ENCODE measurements around the gene USP48.
"Not testable (repeated sequence)": the region's sequence is repeated elsewhere in the genome, so short reads cannot be mapped to it uniquely, and the experiment has no call there.

Gene USP48

GRCh38 chr1:21674957-21675356, 108.0 kb downstream of the USP48 start:
- Mint-ChIP-seq H3K4me3 (no peak overlapping the region), H3K9me3 (no peaks in the 10 kb centered on the region), H3K27me3 (ENCODE audit: low read depth) (peaks cover 18% of the 10 kb centered on the region), H3K4me1 (peaks cover 55% of the 10 kb centered on the region), H3K27ac (peak overlapping the region in 1 of 3 experiments; percentile 17), H3K36me3 (ENCODE audit: low read depth) (peaks cover 28% of the 10 kb centered on the region)
- TF ChIP-seq CTCF (IDR thresholded peaks at IDR 0.05; ENCODE audit: unreplicated experiment in 3 of 3), result no peak

GRCh38 chr1:21673853-21674252, 109.1 kb downstream of the USP48 start:
- Mint-ChIP-seq H3K36me3 (ENCODE audit: low read depth) (peaks cover 19% of the 10 kb centered on the region), H3K27ac (peak overlapping the region; percentile 26 to 85 (median 63))

GRCh38 chr1:21673277-21673780, 109.6 kb downstream of the USP48 start:
- H3K36me3 Mint-ChIP-seq (ENCODE audit: low read depth), result peaks cover 15% of the 10 kb centered on the region

More at GRCh38 chr1:21673853-21674252, 109.1 kb downstream of the USP48 start:
- peaks cover 24% of the 10 kb centered on the region for H3K27me3 Mint-ChIP-seq (ENCODE audit: low read depth)
- H3K4me1 Mint-ChIP-seq, result peaks cover 55% of the 10 kb centered on the region
- not testable (repeated sequence) for H3K9me3 Mint-ChIP-seq, H3K4me3 Mint-ChIP-seq

GRCh38 chr1:21672478-21673276, 110.3 kb downstream of the USP48 start:
- Mint-ChIP-seq H3K27ac (peak overlapping the region; percentile 45 to 85 (median 63)), H3K4me3 (no peak overlapping the region), H3K36me3 (ENCODE audit: low read depth) (peaks cover 8% of the 10 kb centered on the region), H3K27me3 (ENCODE audit: low read depth) (peaks cover 27% of the 10 kb centered on the region), H3K9me3 (no peaks in the 10 kb centered on the region), H3K4me1 (peaks cover 55% of the 10 kb centered on the region)
- TF ChIP-seq CTCF (IDR thresholded peaks at IDR 0.05; ENCODE audit: unreplicated experiment in 3 of 3), result no peak

More at GRCh38 chr1:21673277-21673780, 109.6 kb downstream of the USP48 start:
- Mint-ChIP-seq H3K27me3 (ENCODE audit: low read depth) (peaks cover 24% of the 10 kb centered on the region), H3K9me3 (no peaks in the 10 kb centered on the region), H3K4me1 (peaks cover 55% of the 10 kb centered on the region), H3K27ac (peak overlapping the region; percentile 26 to 85 (median 63)), H3K4me3 (peak overlapping the region in 1 of 3 experiments; percentile 17)
- TF ChIP-seq CTCF (IDR thresholded peaks at IDR 0.05; ENCODE audit: unreplicated experiment in 3 of 3), result no peak

GRCh38 chr1:21671915-21672314, 111.0 kb downstream of the USP48 start:
- H3K27me3 Mint-ChIP-seq (ENCODE audit: low read depth), result peaks cover 34% of the 10 kb centered on the region
- no peaks in the 10 kb centered on the region for H3K9me3 Mint-ChIP-seq
- peaks cover 3% of the 10 kb centered on the region for H3K36me3 Mint-ChIP-seq (ENCODE audit: low read depth)
- no peak for TF ChIP-seq CTCF (IDR thresholded peaks at IDR 0.05; ENCODE audit: unreplicated experiment in 3 of 3)
- peak overlapping the region in 2 of 3 experiments; percentile 24 to 45 for H3K27ac Mint-ChIP-seq
- no peak overlapping the region for H3K4me3 Mint-ChIP-seq
- H3K4me1 Mint-ChIP-seq, result peaks cover 52% of the 10 kb centered on the region

- H3K36me3 Mint-ChIP-seq (ENCODE audit: low read depth), result no peaks in the 10 kb centered on the region
- peak overlapping the region in 2 of 3 experiments; percentile 24 to 45 for H3K27ac Mint-ChIP-seq
- TF ChIP-seq CTCF (IDR thresholded peaks at IDR 0.05; ENCODE audit: unreplicated experiment in 3 of 3), result no peak
- H3K4me3 Mint-ChIP-seq, result peak overlapping the region in 2 of 3 experiments; percentile 43 to 68
- peaks cover 45% of the 10 kb centered on the region for H3K4me1 Mint-ChIP-seq
- H3K9me3 Mint-ChIP-seq, result no peaks in the 10 kb centered on the region
- peaks cover 41% of the 10 kb centered on the region for H3K27me3 Mint-ChIP-seq (ENCODE audit: low read depth)
Measured at GRCh38 chr1:21670956-21671902, 111.7 kb downstream of the USP48 start.
